SH-SY5Y (cell line): ENCODE data around the gene ALDH3A2.

Source experiments
- GATA2 ChIP-seq: IDR thresholded peaks from 2 replicates; pipeline ENCODE4 v1.6.1; 2011; ENCODE audit warnings: mild to moderate bottlenecking, low read depth, low read length
- GATA3 ChIP-seq: IDR thresholded peaks from 2 replicates; pipeline ENCODE4 v1.6.1; 2011; ENCODE audit warnings: low read depth, mild to moderate bottlenecking, low read length, moderate library complexity

- TF ChIP-seq GATA2: no peak
- TF ChIP-seq GATA3: no peak
Observed at GRCh38 chr17:19678581-19679453, 30.3 kb downstream of the ALDH3A2 start.
